Lung microvascular endothelial cell (primary cell): ENCODE results near the gene PRMT5. TPM values are rescaled to one million over a fixed set of nuclear protein-coding genes. Genes with fewer than 3 reads are reported as not detected.
"Not testable (repeated sequence)": the region's sequence is repeated elsewhere in the genome, so short reads cannot be mapped to it uniquely, and the experiment has no call there.

Experiments
- DNase-seq, 2 donors: peaks; one replicate each; pipeline versions ENCODE4 v3.0.0 to v3.0.0-alpha.2; 2010; ENCODE audit warnings: low read depth in 2 of 2
- total RNA-seq: library from RNA; depleted of rRNA; stranded (reverse); fragments of >200 nt; gene quantifications from 2 replicates; pipeline ENCODE4 v1.2.1, GENCODE V29; 2014

The PRMT5 gene
- total RNA-seq: 35.3 and 41.9 TPM in 2 replicates

DNA sequence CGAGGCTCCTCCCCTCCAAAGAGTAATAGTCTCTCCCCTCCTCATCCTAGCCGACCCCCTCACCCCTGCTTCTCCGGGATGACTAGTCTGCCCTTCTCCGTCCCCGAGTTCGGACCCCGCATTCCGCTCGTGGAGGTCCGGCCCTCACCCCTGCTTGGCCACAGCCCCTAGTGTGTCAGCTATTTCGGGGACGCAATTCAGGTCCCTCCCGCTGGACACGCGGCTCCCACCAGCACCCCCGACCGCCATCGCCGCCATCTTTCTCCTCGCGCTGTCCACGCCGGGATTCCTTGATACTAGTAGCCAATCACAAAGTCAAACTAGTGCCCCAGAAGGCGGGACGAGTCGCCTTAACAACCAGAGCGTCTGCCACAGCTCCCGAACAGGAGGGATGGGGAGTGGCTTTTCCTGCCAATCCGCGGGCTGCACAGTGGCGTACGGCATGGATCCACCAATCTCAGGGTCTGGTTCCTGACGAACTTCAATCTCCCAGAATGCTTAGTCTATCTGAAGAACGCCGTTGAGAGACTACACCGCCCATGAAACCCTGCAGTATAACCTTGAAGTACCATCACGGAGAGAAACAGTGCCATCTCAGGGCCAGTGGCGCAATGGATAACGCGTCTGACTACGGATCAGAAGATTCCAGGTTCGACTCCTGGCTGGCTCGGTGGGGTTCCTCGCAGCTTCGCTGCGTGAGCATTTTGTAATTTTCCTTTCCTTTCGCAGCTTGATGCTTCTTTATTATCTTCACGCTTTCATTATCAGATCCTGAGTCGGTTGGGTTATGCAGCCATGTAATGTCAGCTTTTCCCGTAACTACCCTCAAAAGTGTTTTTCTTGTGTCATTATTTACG, at the start of gene PRMT5:
PRMT5 (minus strand) TSS at position 273 of the 857 bp plus-strand sequence; CDS start at position 258, 15 bp downstream.
- peak; percentile 100 for DNase-seq

DNA sequence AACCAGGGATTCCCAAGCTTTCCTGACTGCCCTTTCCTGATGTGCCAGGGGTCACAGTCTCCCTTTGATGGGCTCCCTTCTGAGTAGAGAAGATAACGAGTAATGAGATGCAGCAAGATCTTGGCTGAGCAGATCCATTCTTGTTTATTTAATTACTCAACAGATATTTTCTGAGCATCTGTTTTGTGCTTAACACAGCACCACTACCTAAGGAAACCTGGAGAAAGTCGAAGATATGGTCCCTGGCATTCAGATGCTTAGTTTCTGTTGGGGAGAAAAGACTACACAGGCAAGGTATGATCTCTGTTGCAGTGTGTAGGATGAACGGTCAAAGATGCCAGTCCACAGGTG, 49.3 kb upstream of the PRMT5 start:
- DNase-seq: no peak

DNA sequence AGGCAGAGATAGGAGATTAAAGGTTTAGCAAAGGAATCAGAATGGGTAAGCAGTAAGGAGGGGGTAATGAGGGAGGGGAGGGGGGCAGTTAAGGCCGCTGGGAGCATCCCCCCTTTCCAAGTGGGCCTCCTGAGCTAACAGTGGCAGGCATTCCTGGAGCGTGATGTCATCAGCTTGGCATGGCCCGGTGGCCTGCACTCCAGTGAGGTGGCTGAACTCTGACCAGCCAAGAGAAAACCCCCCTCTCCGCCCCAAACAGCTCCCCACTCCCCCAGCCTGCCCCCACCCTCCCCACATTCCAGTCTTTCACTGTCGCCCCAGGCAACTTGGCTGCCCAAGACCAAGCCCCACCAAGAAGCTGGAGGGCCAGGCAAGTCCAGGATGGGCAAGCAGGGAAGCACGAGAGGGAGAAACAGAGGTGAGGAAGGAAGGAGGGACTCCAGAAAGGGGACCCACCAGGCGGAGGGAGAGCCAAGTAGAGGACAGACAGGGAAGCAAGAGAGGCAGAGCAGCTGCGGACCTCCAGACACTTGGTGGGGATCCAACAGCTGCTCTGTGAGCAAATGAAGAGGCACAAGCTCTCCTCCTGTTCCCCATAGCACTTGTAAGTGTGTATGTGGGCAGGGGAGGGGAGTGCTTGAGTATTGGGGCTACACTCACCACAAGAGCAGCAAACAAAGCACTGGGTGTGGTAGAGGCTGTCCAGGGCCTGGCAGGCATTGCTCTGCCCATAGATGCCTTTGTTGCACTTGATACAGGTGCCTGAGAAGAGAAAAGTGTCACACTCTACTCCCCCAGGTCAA, 48.7 kb upstream of the PRMT5 start:
- DNase-seq: peak; percentile 46 to 51

DNA sequence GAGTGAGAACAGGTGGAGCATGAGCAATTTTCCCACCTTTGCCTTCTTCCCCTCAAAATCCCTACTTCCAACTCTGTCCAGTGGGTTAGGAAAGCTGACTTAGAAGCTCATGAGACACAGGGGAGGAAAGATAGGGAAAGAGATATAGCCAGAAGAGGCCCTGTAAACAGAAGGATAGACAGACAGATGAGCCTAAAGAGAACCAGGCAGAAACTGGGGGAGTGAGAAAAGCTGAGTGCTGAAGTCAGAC, 48.2 kb upstream of the PRMT5 start:
- no peak for DNase-seq

DNA sequence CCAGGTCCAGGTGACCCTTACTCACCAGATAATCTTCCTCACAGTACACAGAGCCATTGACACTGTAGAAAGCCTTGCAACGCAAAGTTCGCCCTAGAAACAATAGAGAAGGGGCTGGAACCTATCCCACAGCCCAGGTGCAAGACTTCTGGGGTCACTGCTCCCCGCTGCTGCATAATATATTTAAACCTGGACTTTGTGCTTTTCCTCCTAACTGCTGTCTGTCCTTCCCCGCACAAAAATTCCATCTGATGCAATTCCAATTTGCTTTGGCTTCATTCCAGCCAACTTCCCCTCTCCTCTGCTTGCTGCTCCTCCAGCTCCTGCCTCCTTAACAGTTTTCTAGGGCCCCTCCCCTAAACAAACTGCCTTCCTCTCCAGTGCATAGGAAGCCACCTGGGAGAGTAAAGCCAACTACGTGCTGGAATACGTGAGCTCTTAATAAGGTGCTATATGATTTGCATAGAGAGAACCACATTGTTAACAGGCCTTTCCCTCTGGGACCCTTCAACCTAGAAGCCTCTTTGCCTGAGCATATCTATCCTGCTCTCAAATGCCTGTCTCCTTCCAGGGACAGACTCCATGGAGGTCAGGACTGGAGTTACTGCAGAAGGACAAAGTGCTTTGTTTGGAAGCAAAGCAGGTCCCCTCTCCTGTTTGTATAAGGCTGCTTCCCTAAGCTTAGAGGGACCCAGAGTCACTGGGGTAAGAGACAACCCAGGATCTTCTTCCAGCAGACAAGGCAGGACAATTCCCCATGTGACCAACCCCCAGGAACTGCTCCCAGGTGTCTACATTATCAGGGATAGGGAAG, 47.7 kb upstream of the PRMT5 start:
- peak; percentile 44 to 65 for DNase-seq

DNA sequence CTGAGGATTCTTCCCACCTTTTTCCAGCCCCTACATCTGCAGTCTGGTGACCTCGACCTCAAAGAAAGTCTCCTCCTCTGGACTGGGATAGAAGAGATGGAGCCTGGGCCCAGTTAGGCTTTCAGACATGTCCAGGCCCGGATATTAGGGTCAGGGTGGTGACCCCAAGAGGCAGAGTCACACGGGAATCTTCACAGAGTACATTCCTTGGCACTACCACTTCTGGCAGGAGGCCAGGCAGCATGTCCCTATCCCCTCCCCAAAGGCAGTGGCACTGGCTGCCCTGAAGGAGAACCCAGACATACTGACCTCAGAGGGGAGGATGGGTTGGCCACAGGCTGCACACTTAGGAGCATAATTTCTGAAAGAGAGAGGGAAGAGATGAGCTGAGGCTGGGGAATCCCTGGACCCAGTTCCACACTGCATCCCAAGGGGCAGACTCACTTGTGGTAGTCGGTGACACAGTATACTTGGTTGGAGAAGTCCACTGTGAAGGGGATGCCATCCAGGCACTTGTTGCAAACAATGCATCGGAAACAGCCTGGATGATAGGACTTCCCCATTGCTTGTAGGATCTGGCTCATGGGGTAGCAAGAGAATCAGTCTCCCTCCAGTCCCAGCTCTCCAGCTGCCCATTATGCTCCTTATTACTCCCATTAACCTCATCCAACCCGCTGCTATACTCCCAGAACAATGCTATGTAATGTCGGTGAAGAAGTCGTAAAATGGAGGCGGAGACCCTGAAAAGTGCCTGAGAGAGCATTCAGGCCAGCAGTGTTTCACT, 45.5 kb upstream of the PRMT5 start:
- DNase-seq: no peak

DNA sequence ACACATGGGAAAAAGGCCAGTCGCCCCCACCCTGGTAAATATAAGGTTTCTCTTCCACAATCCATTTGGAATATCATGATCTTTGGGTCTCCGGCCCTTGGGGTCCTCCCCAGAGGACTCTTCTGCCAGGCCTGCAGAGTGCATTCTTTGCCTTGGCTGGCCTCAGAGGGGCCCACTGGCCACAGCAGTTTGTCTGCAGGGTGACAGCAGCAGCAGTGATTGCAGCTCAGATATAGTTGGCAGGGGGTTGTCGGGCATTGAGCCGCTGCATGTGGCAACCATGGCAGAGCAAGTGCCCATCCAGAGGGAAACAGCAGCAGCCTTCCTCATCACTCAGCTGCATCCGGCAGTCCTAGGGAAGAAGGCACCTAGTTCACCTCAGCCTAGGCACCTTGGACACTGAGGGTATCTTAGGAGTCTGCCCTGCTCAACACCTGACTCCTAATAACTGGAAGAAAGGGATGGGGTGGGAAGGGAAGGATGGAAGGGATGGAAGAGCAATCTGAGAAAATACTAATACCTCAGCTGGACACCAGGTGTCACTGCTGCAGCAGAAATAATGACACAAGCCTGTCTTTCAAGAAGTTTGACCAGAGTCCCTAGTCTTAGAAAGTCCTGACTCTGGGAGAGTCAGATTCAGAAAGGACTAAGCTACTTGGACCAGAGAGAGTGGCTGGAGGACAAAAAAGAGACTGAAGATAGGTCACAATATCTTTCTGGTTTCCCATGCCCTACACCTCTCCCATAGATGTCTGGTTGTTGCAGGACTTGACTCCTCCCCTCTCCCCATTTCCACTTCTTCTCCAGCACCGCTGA, 44.2 kb upstream of the PRMT5 start:
- peak; percentile 53 to 75 for DNase-seq

DNA sequence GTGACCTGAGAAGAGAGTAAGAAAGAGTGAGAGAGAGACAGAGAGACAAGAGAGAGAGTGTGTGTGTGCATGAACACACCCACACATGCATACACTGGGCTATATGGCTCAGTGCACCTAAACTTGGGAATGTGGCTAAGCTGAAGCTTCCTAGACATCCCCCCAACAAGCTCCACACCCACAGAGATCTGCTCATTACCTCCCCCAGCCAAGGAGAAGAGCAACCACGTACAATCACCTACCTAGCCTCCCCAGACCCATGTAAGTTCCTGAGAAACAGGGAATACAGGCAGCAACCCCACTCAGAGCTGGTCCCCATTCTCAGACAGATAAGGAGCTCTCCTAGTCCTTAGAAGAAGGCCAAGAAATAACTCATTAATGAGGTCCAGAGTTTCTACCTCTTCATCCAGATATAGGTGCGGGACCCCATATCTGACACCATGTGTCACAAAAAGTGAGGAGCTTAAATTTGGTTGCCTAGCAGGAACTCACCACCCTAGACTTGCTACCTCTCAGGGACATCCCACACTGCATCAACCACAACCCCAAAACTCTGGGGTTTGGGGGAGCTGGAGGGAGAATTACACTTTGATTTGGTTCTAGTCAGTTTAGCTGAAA, 43.2 kb upstream of the PRMT5 start:
- no peak for DNase-seq

DNA sequence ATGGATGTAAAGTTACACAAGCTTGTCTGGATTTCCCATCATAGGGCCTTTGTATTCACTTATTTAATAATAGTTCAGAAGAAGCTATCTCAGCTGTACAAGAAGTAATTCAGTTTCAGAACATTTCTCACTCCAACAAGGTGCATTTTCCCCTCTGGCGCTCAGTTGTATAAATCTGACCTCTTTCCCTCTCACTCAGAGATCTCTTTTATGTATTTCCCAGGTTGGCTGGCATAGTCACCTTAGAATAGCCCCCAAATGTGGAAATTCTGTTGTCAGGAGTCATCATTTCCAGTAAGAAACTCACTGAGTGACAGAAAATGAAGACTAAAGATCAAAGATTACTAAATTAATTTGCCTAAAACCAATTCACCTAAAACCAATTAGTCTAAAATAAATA, 42.0 kb upstream of the PRMT5 start:
- DNase-seq: no peak

DNA sequence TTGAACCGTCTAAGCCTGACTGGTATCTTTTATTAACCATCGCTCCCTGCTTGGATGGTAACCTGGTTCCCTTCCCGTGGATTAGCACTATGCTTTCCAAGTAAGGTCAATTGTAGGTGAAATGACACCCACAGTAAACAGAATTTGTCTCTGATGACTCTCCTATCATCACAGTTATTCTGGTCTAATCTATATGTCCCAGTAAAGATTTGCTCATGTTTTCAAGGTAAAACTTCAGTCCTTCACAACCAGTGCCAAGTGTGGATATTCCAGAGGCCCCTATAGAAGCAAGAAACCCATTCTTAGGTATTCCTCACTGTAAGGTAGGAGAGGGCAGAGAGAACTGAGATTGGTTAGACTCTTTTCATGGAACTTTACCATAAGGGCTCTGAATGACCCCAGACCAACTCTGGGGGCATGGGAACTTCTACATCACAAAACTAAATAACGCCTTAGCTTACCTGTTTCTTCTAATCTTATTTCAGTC, 37.6 kb upstream of the PRMT5 start:
- no peak for DNase-seq

DNA sequence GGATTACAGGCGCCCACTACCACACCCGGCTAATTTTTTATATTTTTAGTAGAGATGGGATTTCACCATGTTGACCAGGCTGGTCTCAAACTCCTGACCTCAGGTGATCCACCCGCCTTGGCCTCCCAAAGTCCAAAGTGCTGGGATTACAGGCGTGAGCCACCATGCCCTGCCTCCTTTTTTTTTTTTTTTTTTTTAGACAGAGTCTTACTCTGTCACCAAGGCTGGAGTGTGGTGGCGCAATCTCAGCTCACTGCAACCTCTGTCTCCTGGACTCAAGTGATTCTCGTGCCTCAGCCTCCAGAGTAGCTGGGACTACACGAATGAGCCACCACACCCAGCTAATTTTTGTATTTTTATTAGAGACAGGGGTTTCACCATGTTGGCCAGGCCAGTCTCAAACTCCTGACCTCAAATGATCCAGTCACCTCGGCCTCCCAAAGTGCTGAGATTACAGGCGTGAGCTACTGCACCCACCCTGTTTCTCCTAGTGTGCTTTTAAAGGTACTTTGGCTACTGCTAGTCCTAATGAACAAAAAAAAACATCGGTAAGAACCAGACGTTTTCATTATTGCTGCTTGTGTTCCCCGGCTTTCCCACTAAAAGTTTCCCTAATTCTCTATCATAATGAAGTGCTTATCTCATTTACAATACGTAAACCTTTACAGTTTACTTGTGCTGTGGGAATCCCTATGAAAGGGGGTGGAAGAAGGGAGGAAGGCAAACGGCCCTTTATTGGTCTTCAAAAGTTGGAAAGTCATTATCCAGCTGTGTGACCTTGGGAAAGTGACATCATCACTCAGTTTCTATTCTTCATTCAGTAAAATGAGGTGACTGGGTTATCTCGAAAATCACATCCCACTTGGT, 37.0 kb upstream of the PRMT5 start:
- not testable (repeated sequence) for DNase-seq

DNA sequence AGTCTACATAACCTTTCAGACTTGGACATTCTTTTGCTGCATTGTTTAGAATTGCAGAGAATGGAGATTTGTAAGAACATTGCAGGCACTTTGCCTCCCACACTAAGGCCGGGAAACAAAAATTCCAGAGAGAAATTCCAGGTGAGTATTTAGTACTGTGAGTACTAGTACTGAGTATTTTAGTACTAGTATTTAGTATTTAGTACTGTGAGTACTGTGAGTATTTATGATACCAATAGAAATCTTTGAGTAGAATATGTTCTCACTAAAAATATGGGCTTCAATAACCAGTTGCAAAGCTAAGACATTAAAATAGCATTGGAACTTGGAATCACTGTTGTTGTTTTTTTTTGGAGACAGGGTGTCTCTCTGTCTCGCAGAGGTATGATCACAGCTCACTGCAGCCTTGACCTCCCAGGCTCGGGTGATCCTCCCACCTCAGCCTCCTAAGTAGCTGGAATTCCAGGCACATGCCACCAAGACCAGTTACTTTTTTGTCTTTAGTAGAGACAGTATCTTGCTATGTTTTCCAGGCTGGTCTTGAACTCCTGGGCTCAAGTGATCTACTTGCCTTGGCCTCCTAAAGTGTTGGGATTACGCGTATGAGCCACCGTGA, 33.0 kb upstream of the PRMT5 start:
- DNase-seq: no peak

DNA sequence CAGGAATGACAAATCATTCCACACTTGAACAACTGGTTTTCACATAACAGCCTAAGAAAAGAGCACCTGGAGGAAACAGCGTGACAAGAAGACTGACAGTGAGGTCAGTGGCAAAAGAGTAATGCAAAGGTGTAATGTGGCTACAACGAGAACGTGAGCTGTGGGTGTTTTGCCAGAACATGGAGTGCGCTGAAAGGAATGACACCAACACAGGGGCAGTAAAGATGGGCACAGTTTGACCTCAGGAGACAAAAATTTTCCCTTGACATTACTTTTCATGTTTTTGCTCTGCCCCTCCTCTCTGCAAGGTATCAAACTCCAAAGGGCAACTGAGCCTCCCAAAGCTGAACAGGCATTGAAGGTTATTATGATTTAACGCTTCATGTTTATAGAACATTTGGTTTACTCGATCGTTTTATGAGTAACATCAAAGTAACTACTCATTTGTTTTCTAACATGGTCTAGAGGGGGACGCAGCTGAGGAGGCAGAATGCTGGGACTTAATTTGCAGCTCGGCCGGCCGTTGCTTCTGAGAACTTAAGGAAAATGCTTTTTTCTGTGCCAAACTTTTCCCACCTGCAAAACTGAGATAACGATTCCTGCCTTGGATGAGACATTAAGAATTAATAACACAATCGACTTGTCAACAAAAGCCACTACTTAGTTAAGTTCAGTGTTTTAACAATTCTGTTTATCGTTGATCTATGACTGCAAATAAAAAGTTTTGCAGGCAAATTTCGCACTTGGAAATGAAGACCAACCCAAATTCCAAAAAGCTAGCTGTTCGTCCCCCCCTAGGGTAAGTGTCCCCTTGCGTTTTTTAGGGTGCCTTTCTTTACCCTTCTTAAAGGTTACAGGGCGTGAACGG, 26.8 kb upstream of the PRMT5 start:
- DNase-seq: no peak

DNA sequence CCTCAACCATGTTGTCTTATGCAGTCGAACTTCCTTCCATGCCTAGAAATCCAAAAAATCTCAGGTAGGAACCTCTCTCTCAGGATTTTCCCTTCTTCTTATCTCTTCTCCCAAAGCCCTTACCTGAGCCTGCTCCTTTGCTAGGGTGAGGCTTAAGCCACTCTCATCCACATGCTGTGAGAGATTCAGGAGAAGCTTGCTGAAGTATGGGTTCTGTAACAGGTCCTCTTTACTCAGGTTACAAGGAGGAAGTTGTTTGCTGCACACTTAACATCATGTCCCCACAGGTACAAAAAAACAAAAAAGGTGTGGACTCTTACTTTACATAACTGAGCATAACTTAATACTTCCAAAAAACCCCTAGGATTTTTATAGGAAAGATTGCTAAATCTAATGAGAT, 23.2 kb upstream of the PRMT5 start:
- no peak for DNase-seq

DNA sequence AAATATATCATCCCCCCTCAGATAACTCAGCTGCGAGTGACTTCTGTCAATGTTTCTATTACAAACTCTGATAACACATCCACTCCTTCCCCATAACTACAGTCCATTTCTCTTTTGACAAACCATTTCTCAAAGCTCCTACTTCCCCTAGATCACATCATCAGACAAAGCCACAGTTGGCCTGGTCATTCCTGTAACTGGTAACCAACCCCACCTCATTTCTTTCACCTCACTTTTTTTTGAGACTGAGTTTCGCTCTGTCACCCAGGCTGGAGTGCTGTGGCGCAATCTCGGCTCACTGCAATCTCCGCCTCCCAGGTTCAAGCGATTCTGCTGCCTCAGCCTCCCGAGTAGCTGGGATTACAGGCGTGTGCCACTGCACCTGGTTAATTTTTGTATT, 22.6 kb upstream of the PRMT5 start:
- not testable (repeated sequence) for DNase-seq

DNA sequence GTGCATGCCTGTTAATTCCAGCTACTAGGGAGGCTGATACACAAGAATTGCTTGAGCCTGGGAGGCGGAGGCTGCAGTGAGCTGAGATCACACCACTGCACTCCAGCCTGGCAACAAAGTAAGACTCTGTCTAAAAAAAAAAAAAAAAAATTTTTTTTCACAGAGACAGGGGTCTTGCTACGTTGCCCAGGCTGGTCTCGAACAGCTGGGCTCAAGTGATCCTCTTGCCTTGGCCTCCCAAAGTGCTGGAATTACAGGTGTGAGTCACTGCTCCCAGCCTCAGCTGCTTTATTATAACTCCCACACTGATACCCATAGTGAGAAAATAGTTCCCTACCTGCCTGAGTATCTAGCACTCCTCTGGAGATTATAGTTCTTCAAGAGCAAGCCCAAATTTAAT, 16.5 kb upstream of the PRMT5 start:
- no peak for DNase-seq

DNA sequence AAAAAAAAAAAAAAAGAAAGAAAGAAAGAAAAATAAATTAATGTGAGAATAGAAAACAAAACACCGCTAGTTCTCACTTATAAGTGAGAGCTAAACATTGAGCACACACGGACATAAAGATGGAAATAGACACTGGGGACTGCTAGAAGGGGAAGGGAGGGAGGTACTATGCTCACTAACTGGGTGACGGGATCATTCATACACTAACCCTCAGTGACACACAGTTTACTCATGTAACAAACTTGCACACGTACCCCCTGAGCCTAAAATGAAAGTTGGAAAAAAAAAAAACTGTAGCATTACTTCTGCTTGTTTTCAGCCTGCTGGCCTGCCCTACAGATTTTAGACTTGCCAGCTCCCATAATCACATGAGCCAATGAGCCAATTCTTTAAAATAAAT, 10.5 kb upstream of the PRMT5 start:
- DNase-seq: no peak

DNA sequence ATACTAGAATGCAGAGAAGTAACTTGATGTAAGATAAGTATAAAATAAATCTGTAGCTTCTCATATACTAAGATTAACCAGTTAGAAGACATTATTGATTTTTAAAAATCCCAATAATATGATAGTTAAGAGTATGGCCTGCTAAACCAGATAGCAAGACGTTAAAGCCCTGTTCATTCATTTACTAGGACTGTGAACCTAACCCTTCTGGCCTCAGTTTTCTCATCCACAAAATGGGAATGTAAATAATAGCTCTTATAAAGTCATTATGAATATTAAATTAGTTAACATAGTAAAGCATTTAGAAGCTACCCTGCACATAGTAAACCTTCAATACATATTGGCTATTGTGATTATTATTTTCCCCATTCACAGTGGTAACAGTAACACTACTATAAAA, 6.0 kb upstream of the PRMT5 start:
- no peak for DNase-seq
